Measurements from ENCODE around the gene RAB11FIP3. TPM values are rescaled to one million over a fixed set of nuclear protein-coding genes. Genes with fewer than 3 reads are reported as not detected.

Gene RAB11FIP3
- total RNA-seq, 1 experiment from 2014 or later = 38.4 TPM

DNA sequence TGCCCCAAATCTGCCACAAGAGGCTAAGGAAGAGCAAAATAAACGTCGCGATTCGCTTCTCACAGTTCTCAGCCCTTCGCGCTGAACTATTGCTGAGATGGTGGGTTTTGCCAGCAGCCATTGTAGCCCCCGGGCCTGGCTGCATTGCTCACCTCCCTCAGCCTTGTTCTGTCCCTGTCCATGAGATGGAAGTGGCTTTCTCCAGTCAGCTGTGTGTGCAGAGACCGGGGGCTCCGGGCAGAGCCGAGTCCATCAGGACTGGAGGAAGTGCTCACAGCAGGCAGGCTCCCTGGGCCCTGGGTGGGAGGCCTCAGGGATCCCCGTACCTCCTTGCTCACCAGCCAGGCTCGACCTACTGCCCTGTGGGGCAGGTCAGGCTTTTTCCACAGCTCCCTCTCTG lies 74.5 kb downstream of the RAB11FIP3 start:
- CTCF ChIA-PET = interaction anchor here (0.5 to 0.6 kb wide), 2 partner anchors 77 to 204 kb away, joined by 6 read pairs; no protein-coding TSS in a partner anchor
- POLR2A ChIA-PET (ENCODE audit: unreplicated experiment) = no interaction called here
- H3K79me2 ChIP-seq (ENCODE audit: low read depth) = no peaks in the 10 kb centered on the region
- H3K4me3 ChIP-seq = no peak overlapping the region
- H4K20me1 ChIP-seq (ENCODE audit: insufficient read depth) = peaks cover 2% of the 10 kb centered on the region; the same call in 1 of the 2 replicates
- TF ChIP-seq, protein P1, sequence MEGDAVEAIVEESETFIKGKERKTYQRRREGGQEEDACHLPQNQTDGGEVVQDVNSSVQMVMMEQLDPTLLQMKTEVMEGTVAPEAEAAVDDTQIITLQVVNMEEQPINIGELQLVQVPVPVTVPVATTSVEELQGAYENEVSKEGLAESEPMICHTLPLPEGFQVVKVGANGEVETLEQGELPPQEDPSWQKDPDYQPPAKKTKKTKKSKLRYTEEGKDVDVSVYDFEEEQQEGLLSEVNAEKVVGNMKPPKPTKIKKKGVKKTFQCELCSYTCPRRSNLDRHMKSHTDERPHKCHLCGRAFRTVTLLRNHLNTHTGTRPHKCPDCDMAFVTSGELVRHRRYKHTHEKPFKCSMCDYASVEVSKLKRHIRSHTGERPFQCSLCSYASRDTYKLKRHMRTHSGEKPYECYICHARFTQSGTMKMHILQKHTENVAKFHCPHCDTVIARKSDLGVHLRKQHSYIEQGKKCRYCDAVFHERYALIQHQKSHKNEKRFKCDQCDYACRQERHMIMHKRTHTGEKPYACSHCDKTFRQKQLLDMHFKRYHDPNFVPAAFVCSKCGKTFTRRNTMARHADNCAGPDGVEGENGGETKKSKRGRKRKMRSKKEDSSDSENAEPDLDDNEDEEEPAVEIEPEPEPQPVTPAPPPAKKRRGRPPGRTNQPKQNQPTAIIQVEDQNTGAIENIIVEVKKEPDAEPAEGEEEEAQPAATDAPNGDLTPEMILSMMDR (conservative IDR thresholded peaks at IDR 0.05) = no peak
- TF ChIP-seq EZH2 (IDR thresholded peaks at IDR 0.05; ENCODE audit: low read depth) = no peak
- no peak overlapping the region for H3K27ac ChIP-seq
- H3K4me1 ChIP-seq (replicated peaks; ENCODE audit: insufficient read depth) = no peaks in the 10 kb centered on the region
- H3K27me3 ChIP-seq (ENCODE audit: insufficient read depth, low read depth) = no peaks in the 10 kb centered on the region
- DNase-seq = no peak
- no peaks in the 10 kb centered on the region for H3K9me3 ChIP-seq (ENCODE audit: insufficient read depth, low read depth)
- no peaks in the 10 kb centered on the region; the same call in 1 of the 2 replicates for H3F3A ChIP-seq (ENCODE audit: insufficient read depth, low read depth)
- no peaks in the 10 kb centered on the region for H3K36me3 ChIP-seq (ENCODE audit: low read depth)
- BruUV-seq (replicated peaks) = no TSS peak
- H2AFZ ChIP-seq = no peak overlapping the region
- no peak overlapping the region for H3K4me2 ChIP-seq
- no peaks in the 10 kb centered on the region for H3K9me2 ChIP-seq (ENCODE audit: insufficient read depth)
- intact Hi-C loops (cut with micrococcal nuclease; ENCODE audit: unreplicated experiment) = no loop called here

DNA sequence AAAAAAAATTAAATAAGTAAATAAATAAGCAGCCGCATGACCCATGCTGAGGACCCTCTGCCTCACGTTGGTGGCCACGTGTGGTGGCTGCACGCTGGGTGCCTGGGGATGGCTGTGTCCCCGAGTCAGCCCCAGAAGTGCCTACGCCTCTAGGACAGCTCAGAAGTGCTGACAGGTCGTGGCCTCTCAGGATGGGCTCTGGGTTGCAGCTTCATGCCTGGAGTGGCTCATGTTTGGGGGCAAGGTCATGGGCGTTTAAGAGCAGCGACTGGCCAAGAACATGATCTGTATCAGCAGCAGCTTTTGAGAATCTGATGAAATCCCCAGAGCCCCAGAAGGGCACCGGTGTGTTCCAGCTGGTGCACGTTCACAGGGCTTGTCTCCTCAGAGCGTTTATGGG lies 75.3 kb downstream of the RAB11FIP3 start:
- Histone ChIP-seq H3K9me2 (ENCODE audit: insufficient read depth) (no peaks in the 10 kb centered on the region), H3K9me3 (ENCODE audit: insufficient read depth, low read depth) (no peaks in the 10 kb centered on the region), H3K36me3 (ENCODE audit: low read depth) (no peaks in the 10 kb centered on the region), H3K4me2 (no peak overlapping the region), H3K27me3 (ENCODE audit: insufficient read depth, low read depth) (no peaks in the 10 kb centered on the region), H3K27ac (no peak overlapping the region), H3F3A (ENCODE audit: insufficient read depth, low read depth) (no peaks in the 10 kb centered on the region; the same call in 1 of the 2 replicates), H4K20me1 (ENCODE audit: insufficient read depth) (peaks cover 2% of the 10 kb centered on the region; the same call in 1 of the 2 replicates), H3K79me2 (ENCODE audit: low read depth) (no peaks in the 10 kb centered on the region), H2AFZ (no peak overlapping the region), H3K4me1 (replicated peaks; ENCODE audit: insufficient read depth) (no peaks in the 10 kb centered on the region), H3K4me3 (no peak overlapping the region)
- ChIA-PET POLR2A (ENCODE audit: unreplicated experiment) (interaction anchor here (0.5 to 0.6 kb wide), 3 partner anchors 18 to 335 kb away, joined by 3 to 5 read pairs (median 4); no protein-coding TSS in a partner anchor), CTCF (interaction anchor here (0.6 kb wide), 1 partner anchor 205 kb away, joined by 6 read pairs; no protein-coding TSS in a partner anchor)
- DNase-seq = no peak
- intact Hi-C loops (cut with micrococcal nuclease; ENCODE audit: unreplicated experiment) = no loop called here
- TF ChIP-seq, protein P1 (conservative IDR thresholded peaks at IDR 0.05) = no peak
- no peak for TF ChIP-seq EZH2 (IDR thresholded peaks at IDR 0.05; ENCODE audit: low read depth)
- no TSS peak for BruUV-seq (replicated peaks)

DNA sequence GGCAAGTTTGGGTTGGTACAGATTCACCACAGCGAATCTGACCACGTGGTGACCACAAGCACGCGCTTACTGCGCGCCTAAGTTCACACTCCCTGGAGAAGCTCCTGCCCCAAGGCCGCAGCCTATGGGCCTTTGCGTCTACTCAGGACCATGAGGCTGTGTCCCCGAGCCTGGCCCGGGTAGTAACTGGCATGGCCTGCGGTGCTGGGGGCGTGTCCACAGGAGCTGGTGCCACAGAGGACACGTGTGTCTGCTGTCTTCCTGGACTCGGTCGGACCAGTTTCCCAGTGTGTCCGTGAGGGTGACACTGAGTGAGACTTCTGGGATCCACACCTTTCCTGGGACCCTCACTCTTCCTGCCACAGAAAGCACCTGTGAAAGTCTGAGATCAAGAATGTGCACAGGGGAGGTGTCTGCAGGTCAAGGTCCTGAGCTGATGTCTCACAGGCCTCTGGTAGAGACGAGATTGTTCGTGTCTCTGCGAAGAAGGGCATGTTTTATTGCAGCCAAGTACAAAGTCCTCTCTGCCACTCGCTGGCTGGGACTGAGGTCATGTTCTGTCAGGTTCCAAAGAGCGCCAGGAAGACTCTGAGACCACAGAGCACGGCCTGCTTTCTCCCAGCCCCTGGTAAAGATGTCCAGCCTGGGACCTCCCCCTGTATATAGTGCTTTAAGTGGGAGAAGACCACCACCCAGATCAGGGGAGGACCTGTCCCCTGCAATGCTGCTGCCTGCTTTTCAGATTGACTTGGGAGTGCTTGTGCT lies 76.9 kb downstream of the RAB11FIP3 start:
- Histone ChIP-seq H3K4me1 (replicated peaks; ENCODE audit: insufficient read depth) (no peaks in the 10 kb centered on the region), H3K4me3 (no peak overlapping the region), H3F3A (ENCODE audit: insufficient read depth, low read depth) (no peaks in the 10 kb centered on the region; the same call in 1 of the 2 replicates), H3K27ac (no peak overlapping the region), H4K20me1 (ENCODE audit: insufficient read depth) (0 out of 2 replicates have a peak, but pooled peaks cover 2% of the 10 kb centered on the region), H3K27me3 (ENCODE audit: insufficient read depth, low read depth) (no peaks in the 10 kb centered on the region), H3K4me2 (no peak overlapping the region), H3K9me2 (ENCODE audit: insufficient read depth) (no peaks in the 10 kb centered on the region), H3K9me3 (ENCODE audit: insufficient read depth, low read depth) (no peaks in the 10 kb centered on the region), H3K79me2 (ENCODE audit: low read depth) (no peaks in the 10 kb centered on the region), H2AFZ (no peak overlapping the region), H3K36me3 (ENCODE audit: low read depth) (no peaks in the 10 kb centered on the region)
- intact Hi-C loops (cut with micrococcal nuclease; ENCODE audit: unreplicated experiment) = no loop called here
- ChIA-PET CTCF (no interaction called here), POLR2A (ENCODE audit: unreplicated experiment) (no interaction called here)
- no peak for TF ChIP-seq EZH2 (IDR thresholded peaks at IDR 0.05; ENCODE audit: low read depth)
- TF ChIP-seq, protein P1 (conservative IDR thresholded peaks at IDR 0.05) = no peak
- DNase-seq = no peak
- no TSS peak for BruUV-seq (replicated peaks)

All from PC-9 (cell line).